Progenitor cell of endocrine pancreas (in vitro differentiated cells): ENCODE data around the gene CCDC116. TPM values are rescaled to one million over a fixed set of nuclear protein-coding genes. Genes with fewer than 3 reads are reported as not detected.

ENCODE experiments used
- DNase-seq: peaks from one replicate; pipeline ENCODE4 v3.0.0; 2021; ENCODE audit warnings: low spot score; ENCODE audit not compliant: unreplicated experiment
- H3K27ac Mint-ChIP-seq: 2 replicates; pipeline ENCODE4 v1.8.0; 2021; ENCODE audit warnings: mild to moderate bottlenecking, moderate library complexity, mixed read lengths
- H3K27me3 Mint-ChIP-seq: 2 replicates; pipeline ENCODE4 v1.8.0; 2021; ENCODE audit warnings: mixed read lengths
- H3K36me3 Mint-ChIP-seq: 2 replicates; pipeline ENCODE4 v1.8.0; 2022; ENCODE audit warnings: mixed read lengths; ENCODE audit not compliant: insufficient read depth
- H3K4me1 Mint-ChIP-seq: 2 replicates; pipeline ENCODE4 v1.8.0; 2021; ENCODE audit warnings: low read depth, mixed read lengths
- H3K4me3 Mint-ChIP-seq: 2 replicates; pipeline ENCODE4 v1.8.0; 2021; ENCODE audit warnings: low read depth, mild to moderate bottlenecking, moderate library complexity, mixed read lengths
- H3K9me3 Mint-ChIP-seq: 2 replicates; pipeline ENCODE4 v1.8.0; 2021; ENCODE audit warnings: low read depth, mixed read lengths
- CTCF ChIP-seq: fragments of 200-600 bp; sonication (generic); IDR thresholded peaks from one replicate; pipeline ENCODE4 v1.5.0; 2021; ENCODE audit warnings: antibody characterized with exemption, mild to moderate bottlenecking; ENCODE audit not compliant: unreplicated experiment
- total RNA-seq: library from RNA; stranded (reverse); gene quantifications from 2 replicates; pipeline ENCODE4 v1.2.1, GENCODE V29; 2021

CCDC116 gene
- total RNA-seq, 1 donor from 2014 or later, result 1.3 TPM

- Mint-ChIP-seq H3K27ac (peak overlapping the region; percentile 88), H3K4me1 (peaks cover 16% of the 10 kb centered on the region), H3K9me3 (no peaks in the 10 kb centered on the region), H3K27me3 (no peaks in the 10 kb centered on the region), H3K36me3 (peaks cover 6% of the 10 kb centered on the region), H3K4me3 (peak overlapping the region; percentile 84)
- TF ChIP-seq CTCF, result no peak
- no peak for DNase-seq
Observed at GRCh38 chr22:21651521-21652009, 19.0 kb downstream of the CCDC116 start.

DNA sequence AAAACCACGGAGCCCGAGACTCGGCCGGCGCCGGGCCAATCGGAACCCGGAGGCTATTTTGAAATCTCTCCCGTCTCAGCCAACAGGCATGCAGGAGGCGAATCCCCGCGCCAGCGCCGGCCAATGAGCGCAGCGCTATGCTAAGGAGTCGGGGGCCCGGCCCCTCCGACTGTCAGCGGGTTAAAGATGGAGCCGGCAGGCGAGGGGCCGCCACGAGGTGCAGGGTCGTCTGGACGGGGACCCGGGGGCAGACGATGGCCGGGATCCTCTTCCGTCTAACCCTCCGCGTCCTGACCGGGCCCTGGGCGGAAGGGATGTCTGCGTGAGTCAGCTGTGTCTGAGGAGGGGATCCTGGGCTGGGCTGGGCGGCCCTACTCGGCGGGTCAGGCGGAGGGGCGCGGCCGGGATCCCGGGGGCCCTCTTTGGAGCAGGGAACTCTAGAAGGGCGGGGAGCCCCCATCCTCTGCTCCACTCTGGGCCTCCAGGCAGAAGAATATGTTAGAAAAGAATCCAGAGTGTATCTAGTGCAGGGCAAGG is 19.5 kb downstream of the CCDC116 start:
- H3K4me1 Mint-ChIP-seq, result peaks cover 20% of the 10 kb centered on the region
- no peak for TF ChIP-seq CTCF
- peak overlapping the region; percentile 88 for H3K27ac Mint-ChIP-seq
- H3K4me3 Mint-ChIP-seq, result peak overlapping the region; percentile 84
- peak; percentile 80 for DNase-seq
- peaks cover 3% of the 10 kb centered on the region for H3K36me3 Mint-ChIP-seq
- H3K9me3 Mint-ChIP-seq, result no peaks in the 10 kb centered on the region
- H3K27me3 Mint-ChIP-seq, result no peaks in the 10 kb centered on the region

GRCh38 chr22:21652547-21653545 is 20.3 kb downstream of the CCDC116 start:
- H3K36me3 Mint-ChIP-seq, result peaks cover 3% of the 10 kb centered on the region
- peak overlapping the region; percentile 84 for H3K4me3 Mint-ChIP-seq
- TF ChIP-seq CTCF, result peak; percentile 10
- DNase-seq, result no peak
- H3K9me3 Mint-ChIP-seq, result no peaks in the 10 kb centered on the region
- peaks cover 20% of the 10 kb centered on the region for H3K4me1 Mint-ChIP-seq
- no peaks in the 10 kb centered on the region for H3K27me3 Mint-ChIP-seq
- H3K27ac Mint-ChIP-seq, result no peak overlapping the region

- H3K36me3 Mint-ChIP-seq, result no peaks in the 10 kb centered on the region
- H3K27ac Mint-ChIP-seq, result peak overlapping the region; percentile 63
- H3K4me1 Mint-ChIP-seq, result peaks cover 11% of the 10 kb centered on the region
- no peaks in the 10 kb centered on the region for H3K9me3 Mint-ChIP-seq
- no peak for TF ChIP-seq CTCF
- H3K27me3 Mint-ChIP-seq, result no peaks in the 10 kb centered on the region
- DNase-seq, result no peak
- peak overlapping the region; percentile 67 for H3K4me3 Mint-ChIP-seq
Observed at GRCh38 chr22:21657020-21657359, 24.4 kb downstream of the CCDC116 start.

- Mint-ChIP-seq H3K9me3 (no peaks in the 10 kb centered on the region), H3K4me1 (peaks cover 11% of the 10 kb centered on the region), H3K36me3 (no peaks in the 10 kb centered on the region), H3K27ac (peak overlapping the region; percentile 91), H3K27me3 (no peaks in the 10 kb centered on the region), H3K4me3 (peak overlapping the region; percentile 84)
- peak; percentile 75 for DNase-seq
- TF ChIP-seq CTCF, result peak; percentile 42
Observed at GRCh38 chr22:21657360-21658032, 24.9 kb downstream of the CCDC116 start.
